Stimulated activated CD8-positive, alpha-beta memory T cell treated with anti-CD3 and anti-CD28 coated beads, Interleukin-15, amount 100 ng/mL, for 1 hour (primary cell): ENCODE measurements around the gene ENPP6.

Experiments used
- DNase-seq: peaks from one replicate; pipeline ENCODE4 v3.0.0-alpha.2; 2020; ENCODE audit warnings: low read depth

ENPP6 gene

GRCh38 chr4:184190711-184191110 is 27.0 kb downstream of the ENPP6 start:
- no peak for DNase-seq

- DNase-seq = no peak
Measured at GRCh38 chr4:184189966-184190365, 27.7 kb downstream of the ENPP6 start.

DNA sequence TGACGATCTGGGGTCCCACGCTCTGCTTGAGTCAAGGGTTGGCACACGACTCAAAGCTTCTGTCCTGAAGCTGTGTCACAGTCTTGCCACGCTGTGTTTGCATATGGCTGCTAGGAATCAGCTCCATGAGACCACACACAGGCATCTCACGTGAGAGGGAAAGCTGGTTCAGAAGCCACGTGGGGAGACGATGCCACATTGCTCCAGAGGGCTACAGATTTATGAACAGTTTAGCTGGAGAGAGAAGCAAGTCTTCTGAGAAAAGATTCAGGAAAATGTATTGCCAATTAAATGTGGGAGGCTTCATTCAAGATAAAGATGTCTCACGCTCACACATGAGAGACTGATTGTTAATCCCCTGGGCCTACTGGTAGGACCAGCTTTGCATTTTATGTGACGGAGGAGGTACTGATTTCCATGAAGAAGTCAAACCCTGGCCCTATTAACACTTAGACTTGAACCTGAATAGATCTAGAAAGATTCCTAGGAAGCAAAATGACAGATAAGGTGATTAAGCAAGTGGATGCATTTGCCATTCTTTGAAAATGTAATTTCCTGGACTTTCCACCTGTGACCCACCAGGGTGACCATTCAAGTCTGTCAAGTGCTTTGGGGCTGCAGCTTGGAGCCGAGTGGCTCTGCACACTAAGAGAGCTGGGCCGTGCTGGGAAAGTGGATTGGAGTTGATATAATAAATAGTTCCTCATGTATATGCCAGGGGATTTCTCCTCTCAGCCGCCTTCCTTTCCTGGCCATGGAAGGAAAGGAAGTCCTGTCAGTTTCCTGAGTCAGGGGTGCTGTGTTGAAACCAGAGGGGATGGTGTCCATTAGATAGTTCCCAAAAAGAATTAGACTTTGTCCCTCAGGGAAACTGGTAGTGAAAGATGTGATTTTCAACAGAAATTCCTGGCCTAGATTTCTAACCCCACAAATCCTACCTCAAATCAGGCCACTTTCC is 29.0 kb downstream of the ENPP6 start:
- DNase-seq = no peak

DNA sequence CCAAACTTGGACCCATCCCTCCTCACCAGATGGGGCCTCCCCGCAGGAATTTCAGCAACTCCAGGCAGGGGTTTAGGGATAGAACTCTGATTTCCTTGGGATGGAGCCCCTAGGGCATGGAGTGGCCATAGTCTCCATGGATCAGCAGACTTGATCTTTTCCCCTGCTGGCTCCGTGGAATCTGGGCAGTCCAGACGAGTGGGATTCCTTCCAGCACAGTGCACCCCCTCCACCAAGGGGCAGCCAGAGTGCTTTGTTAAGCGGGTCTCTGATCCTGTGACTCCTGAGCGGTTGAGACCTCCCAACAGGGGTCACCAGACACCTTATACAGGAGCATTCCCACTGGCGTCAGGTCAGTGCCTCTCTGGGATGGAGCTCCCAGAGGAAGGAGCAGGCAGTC is 40.4 kb downstream of the ENPP6 start:
- no peak for DNase-seq

DNA sequence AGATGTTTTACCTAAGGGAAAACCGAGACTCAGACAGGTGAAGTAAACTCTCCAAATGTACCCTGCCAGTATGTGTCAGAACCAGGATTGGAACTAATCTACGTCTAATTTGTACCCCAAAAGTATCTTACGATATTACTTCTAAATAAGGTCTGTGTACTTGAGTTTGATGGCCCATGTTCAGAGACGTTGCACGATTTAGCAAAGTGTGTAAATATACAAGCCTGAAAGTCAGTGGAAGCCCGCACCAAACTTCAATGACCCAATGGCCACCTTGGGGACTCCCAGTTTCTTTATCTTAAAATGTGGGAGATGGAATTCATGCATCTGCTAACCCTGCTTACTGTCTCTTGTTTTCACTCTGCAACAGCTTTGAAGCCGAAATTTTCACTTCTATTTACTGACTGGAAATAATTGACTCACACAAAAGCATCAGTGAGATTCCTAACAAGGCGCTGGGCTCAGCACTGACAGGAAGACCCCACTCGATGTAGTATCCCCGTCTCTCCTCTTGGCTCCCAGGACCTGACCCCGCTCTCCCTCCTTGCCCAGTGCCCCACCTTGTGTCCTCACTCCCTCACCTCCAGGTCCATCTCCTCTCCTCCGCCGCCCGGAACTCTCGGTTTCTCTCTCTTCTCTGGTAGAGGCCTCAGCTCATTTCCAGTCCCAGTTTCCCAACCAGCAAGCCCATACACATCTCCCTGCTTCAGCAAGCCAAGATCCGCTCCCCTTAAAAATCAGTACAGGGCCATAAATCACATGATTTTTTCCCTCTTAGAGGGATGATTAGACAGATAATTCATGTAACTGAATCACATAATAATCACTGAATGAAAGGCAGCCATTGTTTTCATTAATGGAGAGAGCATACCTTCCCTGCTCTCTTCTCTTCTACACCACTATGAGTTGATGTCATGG is 42.8 kb downstream of the ENPP6 start:
- DNase-seq = no peak

DNA sequence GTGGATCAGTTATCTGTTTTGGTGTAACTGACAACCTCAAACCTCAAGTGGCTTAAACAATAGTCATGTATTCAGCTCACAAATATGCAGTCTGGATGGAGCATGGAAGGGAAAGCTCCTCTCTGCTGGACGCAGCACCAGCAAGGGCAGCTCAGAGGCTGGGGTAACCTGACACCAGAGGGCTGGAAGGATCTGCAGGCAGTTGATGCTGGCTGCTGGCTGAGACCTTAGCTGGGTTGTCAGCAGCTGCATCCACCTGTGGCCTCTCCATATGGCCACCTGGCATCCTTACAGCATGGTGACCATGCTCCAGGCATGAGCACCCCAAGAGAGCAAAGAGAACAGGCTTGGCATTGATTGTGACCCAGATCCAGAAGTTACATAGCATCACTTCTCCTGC is 46.7 kb downstream of the ENPP6 start:
- DNase-seq = no peak

DNA sequence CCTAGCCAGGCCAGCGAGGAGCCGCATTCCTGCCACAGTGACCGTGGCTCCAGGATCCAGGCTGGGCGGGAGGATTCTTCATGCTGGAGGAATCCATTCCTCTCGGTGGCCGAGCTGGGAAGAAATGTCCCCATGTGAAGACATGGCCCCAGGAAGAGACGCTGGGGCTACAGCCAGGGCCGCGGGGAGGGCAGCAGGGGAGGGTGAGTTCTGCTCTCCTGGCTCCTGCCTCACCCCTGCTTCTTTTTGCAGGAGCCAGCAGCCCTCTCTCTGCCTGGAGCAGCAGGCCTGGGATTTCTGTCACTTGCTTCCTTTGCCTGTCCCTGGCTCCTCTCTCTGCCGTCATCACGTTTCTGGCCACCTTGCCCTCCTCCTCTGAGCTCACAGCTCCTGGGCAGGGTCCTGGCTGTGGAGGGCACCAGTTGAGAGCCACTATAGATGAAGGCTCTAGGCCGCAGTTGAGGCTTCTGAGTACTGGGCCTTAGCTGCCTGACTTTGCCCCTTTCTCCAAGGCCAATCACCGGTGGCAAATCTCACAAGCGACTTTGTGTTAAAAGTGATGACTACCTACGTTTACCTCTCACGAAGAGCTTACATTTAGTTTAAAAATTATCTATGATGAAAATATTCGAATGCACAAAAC is 48.3 kb downstream of the ENPP6 start:
- DNase-seq = no peak

GRCh38 chr4:184168406-184169019 is 49.2 kb downstream of the ENPP6 start:
- DNase-seq = peak; percentile 14

- no peak for DNase-seq
Measured at GRCh38 chr4:184167576-184167975, 50.1 kb downstream of the ENPP6 start.

GRCh38 chr4:184166736-184167135 is 50.9 kb downstream of the ENPP6 start:
- DNase-seq = no peak

DNA sequence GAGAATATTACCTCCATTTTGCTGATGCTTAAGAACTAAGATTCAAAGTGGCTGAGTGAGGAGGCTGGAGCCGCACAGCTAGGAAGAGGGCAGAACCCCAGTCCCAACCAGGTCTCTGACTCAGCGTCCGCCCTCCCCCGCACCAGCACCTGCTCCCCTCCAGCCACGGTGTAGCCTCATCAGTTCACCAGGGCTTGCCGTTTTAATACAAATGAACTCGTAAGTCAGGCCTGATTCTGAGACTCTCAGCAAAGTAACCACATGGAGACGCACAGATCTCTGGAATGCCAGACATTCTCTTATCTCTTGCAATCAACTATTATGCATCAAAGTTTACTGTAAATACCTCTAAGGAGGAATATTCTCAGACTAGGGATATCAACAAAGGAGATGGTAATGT is 52.4 kb downstream of the ENPP6 start:
- DNase-seq = no peak

DNA sequence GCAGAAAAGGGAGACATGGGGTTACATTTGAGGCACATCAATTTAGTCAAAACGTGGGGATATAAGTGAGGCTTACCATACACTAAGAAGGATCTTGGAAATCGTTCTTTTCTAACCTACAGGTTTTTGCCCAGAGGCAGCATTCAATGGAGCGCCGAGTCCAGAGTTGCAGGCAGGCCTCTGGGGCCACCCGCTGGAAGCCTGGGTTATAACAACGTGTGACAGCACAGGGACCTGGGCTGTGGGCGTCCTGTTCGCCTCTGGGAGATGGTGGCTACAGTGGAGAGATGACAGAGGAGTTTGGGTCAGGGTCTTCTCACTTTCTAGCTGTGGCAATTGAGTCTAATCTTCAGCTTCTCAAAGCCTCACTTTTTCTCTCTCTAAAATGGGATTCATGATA is 53.9 kb downstream of the ENPP6 start:
- DNase-seq = no peak

- DNase-seq = no peak
Measured at GRCh38 chr4:184162596-184162995, 55.1 kb downstream of the ENPP6 start.

DNA sequence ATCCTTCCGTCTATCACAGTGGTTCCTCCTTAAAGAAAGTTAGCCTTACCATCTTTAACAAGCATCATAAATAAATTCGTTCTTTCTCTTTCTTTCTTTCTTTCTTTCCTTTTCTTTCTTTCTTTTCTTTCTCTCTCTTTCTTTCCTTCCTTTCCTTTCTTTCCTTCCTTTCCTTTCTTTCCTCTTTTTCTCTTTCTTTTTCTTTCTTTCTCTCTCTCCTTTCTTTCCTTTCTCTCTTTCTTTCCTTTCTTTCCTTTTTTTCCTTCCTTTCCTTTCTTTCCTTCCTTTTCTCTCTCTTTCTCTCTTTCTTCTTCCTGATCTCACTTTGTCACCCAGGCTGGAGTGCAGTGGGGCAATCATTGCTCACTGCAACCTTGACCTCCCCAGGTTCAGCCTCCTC is 60.4 kb downstream of the ENPP6 start:
- no peak for DNase-seq

GRCh38 chr4:184156163-184156920 is 61.3 kb downstream of the ENPP6 start:
- DNase-seq = no peak

DNA sequence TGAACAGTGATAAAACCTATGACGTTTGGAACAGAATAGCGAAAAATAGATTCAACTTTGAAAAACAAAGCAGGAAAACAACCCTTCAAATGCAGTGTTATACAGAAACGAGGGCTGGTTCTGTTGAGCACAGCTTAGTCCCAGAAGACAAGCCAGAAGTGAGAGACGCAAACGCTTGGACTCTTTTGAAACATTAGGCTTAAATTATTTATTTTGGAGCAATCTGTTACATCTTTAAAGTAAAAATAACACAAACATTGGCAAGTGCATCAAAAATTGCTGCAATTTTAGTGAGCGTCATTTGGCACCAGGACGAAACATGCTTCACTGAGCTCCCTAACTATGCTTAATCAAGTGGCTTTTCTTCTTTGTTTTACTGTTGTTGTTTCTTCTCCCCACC is 63.5 kb downstream of the ENPP6 start:
- DNase-seq = no peak

DNA sequence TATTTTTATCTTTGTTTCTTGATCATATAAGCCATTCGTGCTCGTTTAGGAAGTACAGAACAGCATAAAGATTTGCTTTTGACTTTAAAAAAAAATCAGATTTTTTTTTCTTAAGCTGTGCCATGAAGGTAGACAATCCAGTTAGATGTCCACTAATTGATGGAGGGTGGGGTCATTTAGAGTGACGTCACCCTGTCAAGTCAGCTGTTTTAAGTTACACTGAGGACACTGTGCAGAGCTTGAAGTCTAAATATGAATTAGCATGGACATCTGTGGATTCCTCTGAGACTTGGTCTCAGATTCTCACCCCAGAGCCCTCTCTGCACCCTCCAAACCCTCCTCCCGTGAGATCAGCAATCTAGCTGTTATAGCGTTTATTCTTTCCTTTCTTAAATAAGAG is 63.9 kb downstream of the ENPP6 start:
- no peak for DNase-seq

- no peak for DNase-seq
Measured at GRCh38 chr4:184151988-184152485, 65.6 kb downstream of the ENPP6 start.

GRCh38 chr4:184150102-184150839 is 67.4 kb downstream of the ENPP6 start:
- no peak for DNase-seq
